Measurements from ENCODE around the gene DENND6B.
"Not testable (repeated sequence)": the region's sequence is repeated elsewhere in the genome, so short reads cannot be mapped to it uniquely, and the experiment has no call there.

Gene DENND6B

GRCh38 chr22:50326956-50327710 is at the start of gene DENND6B:
Gene DENND6B (minus strand): TSS chr22:50327012. CDS start chr22:50326988, 24 bp downstream.
- DNase-seq = peak; percentile 57

GRCh38 chr22:50376085-50376651 is 49.4 kb upstream of the DENND6B start:
- DNase-seq = no peak

GRCh38 chr22:50371101-50371648 is 44.4 kb upstream of the DENND6B start:
- no peak for DNase-seq

- DNase-seq = no peak
Measured at GRCh38 chr22:50367778-50368500, 41.1 kb upstream of the DENND6B start.

GRCh38 chr22:50363803-50364194 is 37.0 kb upstream of the DENND6B start:
- DNase-seq = not testable (repeated sequence)

GRCh38 chr22:50363166-50363802 is 36.5 kb upstream of the DENND6B start:
- DNase-seq = no peak

GRCh38 chr22:50361688-50362087 is 34.9 kb upstream of the DENND6B start:
- no peak for DNase-seq

- no peak for DNase-seq
Measured at GRCh38 chr22:50361222-50361621, 34.4 kb upstream of the DENND6B start.

- no peak for DNase-seq
Measured at GRCh38 chr22:50360578-50360977, 33.8 kb upstream of the DENND6B start.

GRCh38 chr22:50357756-50358155 is 30.9 kb upstream of the DENND6B start:
- DNase-seq = no peak

GRCh38 chr22:50357222-50357621 is 30.4 kb upstream of the DENND6B start:
- no peak for DNase-seq

- no peak for DNase-seq
Measured at GRCh38 chr22:50356186-50356585, 29.4 kb upstream of the DENND6B start.

- no peak for DNase-seq
Measured at GRCh38 chr22:50348058-50348457, 21.2 kb upstream of the DENND6B start.

- DNase-seq = no peak
Measured at GRCh38 chr22:50347157-50347556, 20.3 kb upstream of the DENND6B start.

- no peak for DNase-seq
Measured at GRCh38 chr22:50346470-50346869, 19.7 kb upstream of the DENND6B start.

GRCh38 chr22:50343541-50343935 is 16.7 kb upstream of the DENND6B start:
- DNase-seq = no peak

- DNase-seq = peak; percentile 44
Measured at GRCh38 chr22:50342651-50343540, 16.1 kb upstream of the DENND6B start, which contains the start of gene PPP6R2. Gene PPP6R2 (plus strand): TSS chr22:50343327. CDS start chr22:50393909, 50,582 bp downstream.

GRCh38 chr22:50341977-50342650 is 15.3 kb upstream of the DENND6B start:
- peak; percentile 57 for DNase-seq

- no peak for DNase-seq
Measured at GRCh38 chr22:50339945-50340879, 13.4 kb upstream of the DENND6B start.

GRCh38 chr22:50338860-50339462 is 12.1 kb upstream of the DENND6B start:
- no peak for DNase-seq
